Measurements from ENCODE around the gene F2RL1.
"Not testable (repeated sequence)": the region's sequence is repeated elsewhere in the genome, so short reads cannot be mapped to it uniquely, and the experiment has no call there.

The F2RL1 gene, protein sequence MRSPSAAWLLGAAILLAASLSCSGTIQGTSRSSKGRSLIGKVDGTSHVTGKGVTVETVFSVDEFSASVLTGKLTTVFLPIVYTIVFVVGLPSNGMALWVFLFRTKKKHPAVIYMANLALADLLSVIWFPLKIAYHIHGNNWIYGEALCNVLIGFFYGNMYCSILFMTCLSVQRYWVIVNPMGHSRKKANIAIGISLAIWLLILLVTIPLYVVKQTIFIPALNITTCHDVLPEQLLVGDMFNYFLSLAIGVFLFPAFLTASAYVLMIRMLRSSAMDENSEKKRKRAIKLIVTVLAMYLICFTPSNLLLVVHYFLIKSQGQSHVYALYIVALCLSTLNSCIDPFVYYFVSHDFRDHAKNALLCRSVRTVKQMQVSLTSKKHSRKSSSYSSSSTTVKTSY

GRCh38 chr5:76818844-76819831 is at the start of gene F2RL1:
Gene F2RL1 (plus strand): TSS chr5:76819030. CDS start chr5:76819183, 153 bp downstream.
- DNase-seq: peak; percentile 61

GRCh38 chr5:76771041-76771440 is 47.8 kb upstream of the F2RL1 start:
- not testable (repeated sequence) for DNase-seq

DNA sequence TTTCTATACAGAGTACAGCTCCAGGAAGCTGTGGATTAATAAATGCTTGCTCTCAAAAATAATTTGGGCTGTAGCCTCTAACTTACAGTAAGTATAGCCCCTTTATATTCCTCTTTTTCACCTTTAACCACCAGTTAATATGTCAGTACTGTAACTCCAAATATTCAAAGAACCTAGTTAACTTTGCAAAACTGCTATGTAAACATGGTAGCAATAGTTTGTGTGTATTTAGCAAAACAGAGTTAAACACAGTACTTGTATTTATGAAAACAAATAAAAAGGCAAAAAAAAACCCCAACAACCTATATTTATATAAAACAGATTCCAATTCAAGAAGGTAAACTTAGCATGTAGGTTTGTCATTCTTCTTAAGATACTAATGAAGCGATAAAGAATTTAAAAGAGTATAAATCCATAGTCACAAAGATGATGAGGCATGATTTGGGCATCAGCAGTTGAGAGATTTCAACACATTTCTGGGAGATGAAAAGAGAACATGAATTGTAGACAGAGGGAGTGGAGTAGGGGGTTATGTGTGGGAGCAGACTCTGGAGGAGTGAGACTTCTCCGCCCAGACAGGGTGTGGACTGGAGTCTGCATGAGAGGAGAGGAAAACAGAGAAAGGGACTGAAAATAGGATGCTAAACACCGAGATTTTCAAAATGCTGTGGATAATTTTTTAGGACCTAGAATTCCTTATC is 47.0 kb upstream of the F2RL1 start:
- DNase-seq: no peak

GRCh38 chr5:76775921-76776320 is 42.9 kb upstream of the F2RL1 start:
- no peak for DNase-seq

- no peak for DNase-seq
These were observed 42.4 kb upstream of the F2RL1 start for GRCh38 chr5:76776391-76776790.

DNA sequence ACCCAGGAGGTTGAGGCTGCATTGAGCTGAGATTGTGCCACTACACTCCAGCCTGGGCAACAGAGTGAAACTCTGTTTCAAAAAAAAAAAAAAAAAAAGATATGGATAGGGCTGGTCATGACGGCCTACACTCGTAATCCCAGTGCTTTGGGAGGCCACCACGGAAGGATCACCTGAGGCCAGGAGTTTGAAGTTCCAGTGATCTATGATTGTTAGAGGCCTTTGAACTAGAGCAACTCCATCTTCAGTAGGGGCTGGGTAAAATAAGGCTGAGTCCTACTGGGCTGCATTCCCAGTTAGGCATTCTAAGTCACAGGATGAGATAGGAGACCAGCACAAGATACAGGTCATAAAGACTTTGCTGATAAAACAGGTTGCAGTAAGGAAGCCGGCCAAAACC is 38.2 kb upstream of the F2RL1 start:
- DNase-seq: not testable (repeated sequence)

DNA sequence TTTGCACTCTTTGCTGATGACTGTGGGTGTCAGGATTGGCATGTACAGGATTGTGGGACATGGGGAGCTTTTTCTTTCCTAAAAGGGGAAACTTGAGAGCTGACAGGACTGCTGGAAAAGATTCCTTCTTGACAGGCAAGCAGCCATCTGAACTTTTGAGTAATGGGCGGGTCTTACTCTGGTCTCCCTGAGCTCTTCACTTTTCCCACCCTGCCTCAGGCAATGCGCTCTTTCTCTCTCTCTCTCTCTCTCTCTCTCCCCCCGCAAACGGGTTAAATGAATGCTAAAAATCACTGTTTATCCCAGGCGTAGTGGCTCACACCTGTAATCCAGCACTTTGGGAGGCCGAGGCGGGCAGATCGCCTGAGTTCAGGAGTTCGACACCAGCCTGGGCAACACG is 37.1 kb upstream of the F2RL1 start:
- DNase-seq: no peak

DNA sequence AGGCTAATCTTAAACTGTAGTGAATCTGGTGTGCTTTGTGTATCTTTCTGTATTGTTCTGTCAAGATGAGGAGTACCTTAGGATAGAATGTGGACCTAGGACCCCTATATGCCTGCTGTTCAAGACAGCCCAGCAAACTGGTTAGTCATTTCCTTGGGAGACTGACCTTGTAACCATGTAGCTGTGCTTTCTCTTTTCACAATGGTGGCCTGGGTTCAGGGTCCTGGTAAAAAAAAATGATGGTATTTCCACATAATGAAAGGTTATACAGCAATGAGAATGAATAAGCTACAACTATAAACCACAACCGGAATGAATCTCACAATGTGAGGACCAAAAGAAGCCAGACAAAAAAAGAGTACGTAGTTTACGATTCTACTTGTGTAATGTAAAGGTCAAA is 36.4 kb upstream of the F2RL1 start:
- DNase-seq: no peak

- no peak for DNase-seq
These were observed 31.6 kb upstream of the F2RL1 start for GRCh38 chr5:76787237-76787636.

DNA sequence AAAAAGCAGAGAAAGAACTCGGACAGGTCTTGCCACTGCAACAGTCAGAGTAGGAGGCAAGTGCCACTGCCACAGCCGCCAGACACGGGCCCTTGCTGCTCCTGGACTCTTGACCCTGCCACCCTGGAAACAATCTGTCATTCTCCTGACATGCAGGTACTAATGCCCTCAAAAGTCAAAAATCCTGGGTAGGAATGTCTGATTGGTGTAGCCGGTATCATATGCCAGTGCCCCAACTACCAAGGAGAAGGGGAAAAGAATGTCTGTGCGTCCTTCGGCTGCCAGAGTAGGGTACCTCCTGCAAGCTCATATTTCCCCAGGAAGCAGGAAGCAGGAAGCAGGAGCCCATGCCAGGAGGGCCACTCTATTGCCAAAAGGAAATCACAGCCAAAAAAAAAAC is 30.5 kb upstream of the F2RL1 start:
- no peak for DNase-seq

GRCh38 chr5:76789275-76789674 is 29.6 kb upstream of the F2RL1 start:
- DNase-seq: not testable (repeated sequence)

- no peak for DNase-seq
These were observed 28.7 kb upstream of the F2RL1 start for GRCh38 chr5:76789991-76790581.

DNA sequence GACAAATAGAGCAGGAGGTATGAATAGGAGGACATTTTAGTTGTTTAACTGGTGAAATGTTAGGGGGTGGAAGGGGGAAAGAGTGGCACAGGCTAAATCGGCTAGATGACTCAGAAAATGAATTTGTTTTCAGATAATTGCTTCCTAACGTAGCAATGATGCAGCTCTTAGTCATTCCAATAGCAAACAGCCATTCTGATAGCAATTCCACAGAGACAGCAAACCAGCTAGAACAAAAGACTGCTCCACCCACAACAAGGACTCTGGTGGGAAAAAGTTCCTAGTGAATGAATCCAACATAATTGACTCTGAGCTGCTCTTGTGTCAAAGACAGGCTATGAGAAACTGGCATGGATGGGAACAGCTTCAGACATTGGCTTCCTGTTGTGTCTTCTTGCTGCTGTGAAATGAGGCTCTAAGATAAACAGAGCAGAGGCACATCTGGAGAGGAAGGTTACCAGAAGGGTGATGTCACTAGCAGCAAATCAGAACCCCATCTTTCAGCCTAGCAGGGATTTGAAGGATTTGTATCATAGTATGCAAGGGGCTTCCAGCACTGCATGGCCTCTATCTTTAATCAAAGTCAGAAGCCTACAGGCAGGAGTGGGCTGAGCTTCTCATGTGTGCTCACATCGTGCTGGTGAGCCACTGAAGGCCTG is 28.1 kb upstream of the F2RL1 start:
- DNase-seq: peak; percentile 10

DNA sequence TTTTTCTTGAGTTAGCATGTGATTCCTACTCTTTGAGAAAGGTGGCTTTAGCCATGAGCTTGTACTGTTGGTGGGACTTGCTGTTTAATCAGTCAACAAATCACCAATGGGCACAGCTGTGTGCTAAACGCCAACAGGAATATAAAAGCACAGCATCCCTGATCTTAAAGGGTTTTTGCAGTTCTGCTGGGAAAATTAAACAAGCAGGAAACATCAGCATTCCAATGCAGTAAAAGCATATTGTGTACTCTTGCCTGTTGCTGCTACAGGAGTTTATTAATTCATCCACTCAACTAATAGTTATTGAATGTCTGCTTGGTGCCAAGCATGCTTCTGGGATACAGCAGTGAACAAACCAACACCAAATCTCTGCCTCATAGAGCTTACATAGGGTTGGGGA is 27.4 kb upstream of the F2RL1 start:
- DNase-seq: no peak

- no peak for DNase-seq
These were observed 24.0 kb upstream of the F2RL1 start for GRCh38 chr5:76794871-76795270.

DNA sequence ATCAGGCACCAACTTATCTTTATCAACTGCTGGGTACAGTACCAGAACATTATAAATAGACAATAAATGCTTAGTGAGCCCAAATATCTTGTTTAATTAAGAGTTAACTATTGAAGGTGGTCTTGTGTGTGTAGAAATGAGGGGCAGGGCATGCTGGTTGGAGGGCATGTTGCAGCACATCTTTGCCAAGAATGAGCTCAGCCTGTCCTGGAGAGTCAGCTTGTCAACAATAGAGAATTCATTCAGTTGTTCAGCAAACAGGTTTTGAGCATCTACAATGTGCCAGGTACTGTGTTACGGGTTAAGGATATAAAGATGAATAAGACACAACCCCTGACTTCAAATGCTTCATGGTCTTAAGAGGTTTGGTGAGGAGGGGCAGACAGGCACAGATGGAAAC is 19.2 kb upstream of the F2RL1 start:
- no peak for DNase-seq

- DNase-seq: no peak
These were observed 18.3 kb upstream of the F2RL1 start for GRCh38 chr5:76800579-76800978.

- no peak for DNase-seq
These were observed 17.5 kb upstream of the F2RL1 start for GRCh38 chr5:76801159-76801802.

DNA sequence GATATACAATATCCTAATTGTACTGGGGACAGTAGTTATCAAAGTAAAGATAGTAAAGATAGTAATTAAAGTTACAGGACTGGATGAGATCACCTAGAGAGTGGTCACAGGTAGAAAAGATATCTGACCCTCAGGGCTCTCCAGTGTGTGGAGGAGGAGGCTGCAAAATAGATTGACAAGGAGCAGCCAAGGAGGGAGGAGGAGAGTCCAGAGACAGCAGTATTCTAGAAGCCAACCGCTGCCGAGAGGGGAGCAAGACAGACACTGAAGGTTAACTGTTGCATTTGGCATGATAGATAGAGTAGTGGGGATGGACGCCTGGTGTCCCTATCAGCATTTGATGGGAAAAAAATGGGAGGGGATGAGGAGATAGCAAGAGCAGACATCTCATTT is 17.0 kb upstream of the F2RL1 start:
- DNase-seq: no peak

GRCh38 chr5:76804266-76804665 is 14.6 kb upstream of the F2RL1 start:
- DNase-seq: no peak

GRCh38 chr5:76805821-76806505 is 12.9 kb upstream of the F2RL1 start:
- no peak for DNase-seq
